Activated CD4-positive, CD25-positive, alpha-beta regulatory T cell treated with anti-CD3 and anti-CD28 coated beads, Interleukin-2, amount 50 U/mL, for 24 hours (primary cell): ENCODE measurements around the gene GYS1.
"Not testable (repeated sequence)": the region's sequence is repeated elsewhere in the genome, so short reads cannot be mapped to it uniquely, and the experiment has no call there.

ENCODE experiments used
- ATAC-seq, 2 donors: fragments of 150-1000 bp; cut with Tn5 transposase; one replicate each; pipeline ENCODE4 v1.10.0; 2021; ENCODE audit warnings: mild to moderate bottlenecking in 1 of 2, moderate library complexity in 1 of 2

Gene GYS1

GRCh38 chr19:48993175-48994034 lies at the start of gene GYS1, which contains the start of gene RUVBL2:
TSS of gene GYS1 (minus strand) at chr19:48993309. CDS start at chr19:48993112, 197 bp downstream.
TSS of gene RUVBL2 (plus strand) at chr19:48993887. CDS start at chr19:48993912, 25 bp downstream.
- peak; percentile 92 to 94 for ATAC-seq

- not testable (repeated sequence) for ATAC-seq
Measured at GRCh38 chr19:49042666-49043065, 49.6 kb upstream of the GYS1 start.

- no peak for ATAC-seq
Measured at GRCh38 chr19:49042177-49042576, 49.1 kb upstream of the GYS1 start.

GRCh38 chr19:49039736-49040135 lies 46.6 kb upstream of the GYS1 start:
- not testable (repeated sequence) for ATAC-seq

DNA sequence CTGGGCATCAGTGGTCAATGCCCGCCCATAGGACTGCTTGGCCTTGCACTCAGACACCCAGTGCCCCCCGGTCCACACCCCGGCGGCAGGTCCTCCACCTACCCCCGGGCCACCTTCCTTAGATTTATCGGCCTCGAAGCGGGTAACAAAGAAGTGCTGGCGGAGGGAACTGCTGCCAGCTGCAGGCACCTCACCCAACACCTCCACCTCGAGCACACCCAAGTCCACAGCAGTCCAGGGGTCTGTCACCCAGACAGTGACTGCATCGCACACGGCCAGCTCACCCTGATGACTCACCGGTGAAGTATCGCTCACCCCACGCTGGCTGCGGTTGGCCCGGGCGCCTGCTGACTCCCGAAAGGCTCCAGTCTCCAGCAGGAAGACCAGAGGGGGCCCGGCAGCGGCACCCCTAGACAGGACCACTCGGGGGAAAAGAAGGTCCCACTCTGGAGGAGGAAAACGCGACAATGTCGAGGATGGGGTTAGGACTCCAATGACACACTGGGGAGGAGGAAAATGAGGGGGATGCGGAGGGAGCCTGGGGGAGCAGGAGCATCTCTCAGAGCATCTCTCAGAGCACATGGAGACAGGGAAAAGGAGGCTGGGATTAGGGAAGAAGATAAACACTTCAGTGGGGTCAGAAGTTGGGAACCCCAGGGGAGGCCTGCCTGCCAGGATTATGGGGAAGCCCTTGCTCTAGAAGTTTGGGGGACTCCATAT lies 45.6 kb upstream of the GYS1 start:
- not testable (repeated sequence) for ATAC-seq

DNA sequence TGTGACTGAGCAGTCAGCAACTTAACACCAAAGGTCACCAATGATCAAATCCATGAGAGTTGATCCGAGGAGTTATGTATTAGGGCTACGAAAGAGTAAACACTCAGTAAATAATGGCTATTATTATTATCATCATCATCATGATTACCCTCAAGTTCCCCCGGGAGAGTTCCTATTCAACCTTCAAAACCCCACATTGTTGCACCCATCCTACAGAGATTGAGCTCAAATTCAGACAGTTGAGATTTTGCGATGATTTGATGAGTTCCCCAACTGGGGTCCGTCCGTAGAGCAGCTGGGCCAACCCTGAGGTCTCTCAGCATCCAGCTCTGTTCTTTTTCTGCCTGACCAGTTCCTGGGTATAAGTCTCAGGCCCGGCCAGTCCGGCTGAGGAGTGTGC lies 45.0 kb upstream of the GYS1 start:
- not testable (repeated sequence) for ATAC-seq

DNA sequence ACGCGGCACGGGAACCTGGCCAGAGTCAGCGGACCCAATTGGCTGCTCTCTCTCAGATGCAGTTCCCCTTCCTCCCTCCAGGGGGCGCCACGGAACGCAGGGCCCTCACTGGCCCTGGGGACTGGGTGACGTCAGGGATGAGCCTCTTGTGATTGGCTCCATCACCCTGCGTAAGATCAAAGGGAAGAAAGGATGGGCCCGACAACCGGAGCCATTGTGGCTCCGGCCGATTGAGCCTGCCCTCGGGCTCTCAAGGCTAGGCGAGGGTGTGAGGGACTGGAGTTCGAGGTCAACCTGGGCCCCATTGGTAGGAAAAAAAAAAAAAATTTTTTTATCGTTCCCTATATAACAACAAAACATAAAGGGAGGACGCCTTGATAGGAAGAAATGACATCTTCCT lies 43.7 kb upstream of the GYS1 start, which contains the start of gene CGB1:
Gene CGB1 (minus strand): TSS at position 81 of the 400 bp plus-strand sequence. CDS start 184 bp downstream, outside the sequence.
- peak in 1 of 2 donors; percentile 17 for ATAC-seq

DNA sequence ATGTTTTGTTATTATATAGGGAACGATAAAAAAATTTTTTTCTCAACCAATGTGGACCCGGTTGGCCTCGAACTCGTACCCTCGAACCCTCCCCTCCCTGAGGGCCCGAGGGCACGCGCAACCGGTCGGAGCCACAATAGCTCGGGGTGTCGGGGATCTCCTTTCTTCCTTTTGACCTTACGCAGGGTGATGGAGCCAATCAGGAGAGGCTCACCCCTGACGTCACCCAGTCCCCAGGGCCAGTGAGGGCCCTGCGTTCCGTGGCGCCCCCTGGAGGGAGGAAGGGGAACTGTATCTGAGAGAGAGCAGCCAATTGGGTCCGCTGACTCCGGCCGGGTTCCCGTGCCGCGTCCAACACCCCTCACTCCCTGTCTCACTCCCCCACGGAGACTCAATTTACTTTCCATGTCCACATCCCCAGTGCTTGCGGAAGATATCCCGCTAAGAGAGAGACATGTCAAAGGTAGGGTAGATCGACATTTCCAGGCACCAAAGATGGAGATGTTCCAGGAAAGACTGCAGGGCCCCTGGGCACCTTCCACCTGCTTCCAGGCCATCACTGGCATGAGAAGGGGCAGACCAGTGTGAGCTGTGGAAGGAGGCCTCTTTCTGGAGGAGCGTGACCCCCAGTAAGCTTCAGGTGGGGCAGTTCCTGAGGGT lies 38.7 kb upstream of the GYS1 start, which contains the start of gene CGB2:
Gene CGB2 (plus strand): TSS at position 249 of the 660 bp plus-strand sequence. CDS start 206 bp downstream, at position 455.
- ATAC-seq = peak in 1 of 2 donors; percentile 67

DNA sequence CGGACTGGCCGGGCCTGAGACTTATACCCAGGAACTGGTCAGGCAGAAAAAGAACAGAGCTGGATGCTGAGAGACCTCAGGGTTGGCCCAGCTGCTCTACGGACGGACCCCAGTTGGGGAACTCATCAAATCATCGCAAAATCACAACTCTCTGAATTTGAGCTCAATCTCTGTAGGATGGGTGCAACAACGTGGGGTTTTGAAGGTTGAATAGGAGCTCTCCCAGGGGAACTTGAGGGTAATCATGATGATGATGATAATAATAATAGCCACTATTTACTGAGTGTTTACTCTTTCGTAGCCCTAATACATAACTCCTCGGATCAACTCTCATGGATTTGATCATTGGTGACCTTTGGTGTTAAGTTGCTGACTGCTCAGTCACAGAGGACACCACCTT lies 37.2 kb upstream of the GYS1 start:
- ATAC-seq = not testable (repeated sequence)

DNA sequence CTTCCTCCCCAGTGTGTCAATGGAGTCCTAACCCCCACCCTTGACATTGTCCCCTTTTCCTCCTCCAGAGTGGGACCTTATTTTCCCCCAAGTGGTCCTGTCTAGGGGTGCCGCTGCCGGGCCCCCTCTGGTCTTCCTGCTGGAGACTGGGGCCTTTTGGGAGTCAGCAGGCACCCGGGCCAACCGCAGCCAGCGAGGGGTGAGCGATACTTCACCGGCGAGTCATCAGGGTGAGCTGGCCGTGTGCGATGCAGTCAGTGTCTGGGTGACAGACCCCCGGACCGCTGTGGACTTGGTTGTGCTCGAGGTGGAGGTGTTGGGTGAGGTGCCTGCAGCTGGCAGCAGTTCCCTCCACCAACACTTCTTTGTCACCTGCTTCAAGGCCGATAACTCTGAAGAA lies 36.6 kb upstream of the GYS1 start:
- not testable (repeated sequence) for ATAC-seq

DNA sequence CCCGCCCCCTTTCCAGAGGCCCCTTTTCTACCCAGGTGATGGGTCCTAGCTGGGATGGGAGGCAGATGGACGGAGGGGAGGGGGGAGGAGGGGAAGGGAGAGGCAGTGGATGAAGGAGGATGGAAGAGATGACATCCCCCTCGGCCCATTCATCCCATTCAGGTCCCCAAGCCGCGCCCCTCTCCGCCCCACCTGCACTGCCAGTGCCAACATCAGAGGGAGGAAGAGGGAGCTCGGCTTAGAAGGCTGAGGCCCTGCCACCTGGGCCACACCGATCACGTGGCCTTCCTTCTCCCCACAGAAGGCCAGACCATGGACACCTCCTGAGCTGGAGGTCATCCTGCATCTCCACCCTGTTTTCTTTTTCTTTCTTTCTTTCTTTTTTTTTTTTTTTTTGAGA lies 35.6 kb upstream of the GYS1 start:
- not testable (repeated sequence) for ATAC-seq

- ATAC-seq = not testable (repeated sequence)
Measured at GRCh38 chr19:49025599-49025998, 32.5 kb upstream of the GYS1 start.

DNA sequence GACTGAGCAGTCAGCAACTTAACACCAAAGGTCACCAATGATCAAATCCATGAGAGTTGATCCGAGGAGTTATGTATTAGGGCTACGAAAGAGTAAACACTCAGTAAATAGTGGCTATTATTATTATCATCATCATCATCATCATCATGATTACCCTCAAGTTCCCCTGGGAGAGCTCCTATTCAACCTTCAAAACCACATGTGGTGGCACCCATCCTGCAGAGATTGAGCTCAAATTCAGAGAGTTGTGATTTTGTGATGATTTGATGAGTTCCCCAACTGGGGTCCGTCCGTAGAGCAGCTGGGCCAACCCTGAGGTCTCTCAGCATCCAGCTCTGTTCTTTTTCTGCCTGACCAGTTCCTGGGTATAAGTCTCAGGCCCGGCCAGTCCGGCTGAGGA lies 32.0 kb upstream of the GYS1 start:
- not testable (repeated sequence) for ATAC-seq

DNA sequence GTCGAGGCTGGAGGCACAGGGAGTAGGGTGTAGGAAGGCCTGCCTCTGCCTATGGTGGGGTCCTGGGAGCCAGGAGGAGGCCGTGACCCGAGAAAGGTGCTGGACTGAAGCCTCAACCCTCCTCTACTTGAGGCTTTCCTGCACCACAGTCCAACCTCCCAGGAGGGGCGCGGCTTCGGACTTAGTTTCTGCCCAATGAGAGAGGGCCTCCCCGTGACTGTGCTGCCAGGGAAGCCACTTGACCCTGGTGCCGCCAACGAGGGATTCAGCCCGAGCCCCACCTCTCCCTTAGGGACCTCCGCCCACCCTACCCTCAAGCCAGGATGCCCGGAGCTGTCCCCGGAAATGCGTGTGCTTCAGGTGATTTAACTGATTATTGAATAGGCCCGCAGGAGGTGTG lies 31.1 kb upstream of the GYS1 start, which contains the start of gene CGB3:
Gene CGB3 (minus strand): TSS at position 101 of the 400 bp plus-strand sequence. CDS start 362 bp downstream, outside the sequence.
- not testable (repeated sequence) for ATAC-seq

DNA sequence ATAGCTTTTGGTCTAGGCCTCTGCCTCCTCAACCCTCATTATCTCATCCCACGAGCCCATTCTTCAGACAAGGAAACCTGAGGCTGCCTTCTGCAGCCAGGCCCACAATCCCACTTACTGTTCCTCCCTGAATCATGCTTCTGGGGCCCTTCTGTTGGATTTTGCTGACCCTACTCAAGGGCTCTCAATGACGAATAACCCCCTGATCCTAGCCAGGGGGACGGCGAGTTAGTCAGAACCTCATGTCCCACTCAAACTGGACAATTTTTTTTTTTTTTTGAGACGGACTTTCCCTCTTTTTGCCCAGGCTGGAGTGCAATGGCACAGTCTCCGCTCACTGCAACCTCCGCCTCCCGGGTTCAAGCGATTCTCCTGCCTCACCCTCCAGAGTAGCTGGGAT lies 29.0 kb upstream of the GYS1 start:
- no peak for ATAC-seq

- ATAC-seq = no peak
Measured at GRCh38 chr19:49020931-49021895, 28.1 kb upstream of the GYS1 start.

DNA sequence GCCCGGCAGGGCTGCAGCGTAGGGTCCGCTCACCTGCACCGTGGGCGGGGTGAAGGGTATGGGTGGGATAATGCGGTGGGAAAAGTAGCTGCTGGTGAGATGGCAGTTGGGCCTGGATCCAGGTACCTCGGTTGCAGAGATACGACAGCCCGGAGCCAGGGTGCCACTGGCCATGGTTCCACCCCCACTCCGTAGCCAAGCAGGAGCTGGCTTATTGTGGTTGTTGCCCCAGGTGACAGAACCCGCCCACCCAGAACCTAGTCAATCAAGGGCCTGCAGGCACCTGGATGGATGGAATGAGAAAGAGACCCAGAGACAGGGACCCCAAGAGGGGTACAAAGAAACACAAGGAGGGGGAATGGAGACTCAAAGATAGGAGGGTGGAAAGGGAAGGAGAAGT lies 27.2 kb upstream of the GYS1 start:
- no peak for ATAC-seq

DNA sequence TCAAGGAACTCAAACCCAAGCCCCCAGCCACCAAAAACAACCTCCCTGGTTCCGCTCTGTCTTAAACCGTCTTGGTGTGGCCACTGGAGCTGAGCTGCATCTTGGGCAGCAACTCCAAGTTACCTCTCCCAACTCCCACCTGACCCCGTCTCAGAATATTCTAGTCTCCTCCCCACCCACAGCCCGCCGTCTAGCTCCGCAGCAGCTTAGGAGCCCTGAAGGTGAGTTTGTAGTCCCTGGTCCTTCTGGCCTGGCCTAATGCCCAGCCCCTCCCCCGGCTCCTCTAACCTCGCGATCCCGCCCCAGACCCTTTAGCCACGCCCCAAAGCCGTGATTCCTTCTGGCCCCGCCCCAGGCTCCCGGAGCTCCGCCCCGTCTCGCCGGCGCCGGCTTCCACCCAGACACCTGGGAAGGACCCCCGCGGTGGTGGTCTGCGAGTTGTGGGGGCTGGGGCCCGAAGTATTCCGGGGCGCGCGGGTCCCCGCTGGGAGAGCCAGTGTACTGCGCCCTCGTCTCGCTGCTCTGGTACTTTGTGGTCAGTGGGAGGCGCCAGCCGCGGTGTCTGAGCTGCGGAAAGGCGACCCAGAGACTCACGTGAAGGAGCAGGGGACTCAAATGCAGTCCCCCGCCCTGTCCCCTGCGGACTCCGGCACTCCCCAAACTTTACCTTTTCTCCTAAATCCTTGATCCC lies 26.3 kb upstream of the GYS1 start:
- ATAC-seq = peak; percentile 40 to 44

DNA sequence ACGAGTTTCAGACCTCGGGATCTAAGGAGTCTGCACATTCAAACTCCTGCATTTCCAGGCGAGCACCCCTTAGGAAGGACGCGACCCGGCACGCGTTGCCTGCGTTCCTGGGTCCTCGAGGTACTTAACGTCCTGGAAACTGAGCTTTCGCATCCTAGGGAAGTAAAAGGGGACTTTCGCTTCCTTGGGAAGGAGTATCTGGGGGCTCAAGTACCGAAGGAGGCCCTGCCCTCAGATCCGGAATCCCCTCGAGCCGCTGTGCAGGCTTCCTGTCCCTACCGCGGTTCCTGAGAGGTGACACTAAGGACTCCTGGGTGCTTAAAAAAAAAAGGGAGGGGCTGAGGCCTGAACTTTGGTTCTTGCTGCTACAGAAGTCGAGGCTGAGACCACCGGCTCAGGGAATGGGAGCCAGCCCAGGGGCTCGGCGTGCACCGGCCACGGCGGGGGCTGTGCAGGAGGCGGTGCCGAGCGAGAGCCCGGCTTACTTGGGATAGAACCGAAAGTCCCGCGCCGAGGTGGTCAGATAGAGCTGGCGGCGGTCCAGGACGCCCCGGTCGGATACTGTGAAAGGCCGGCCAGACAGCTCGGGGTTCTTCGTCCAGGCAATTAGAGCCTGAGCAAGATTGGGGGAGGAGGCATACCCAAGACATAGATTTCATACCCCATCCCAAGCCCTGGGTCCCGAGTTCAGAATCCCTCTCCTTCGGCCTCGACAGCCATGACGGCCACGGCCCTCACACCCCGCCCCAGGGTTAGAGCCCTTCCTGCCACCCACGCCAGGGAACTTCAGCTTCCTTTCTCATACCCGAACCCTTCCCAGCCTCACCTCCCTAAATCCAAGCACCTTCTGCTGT lies 25.5 kb upstream of the GYS1 start:
- not testable (repeated sequence) for ATAC-seq
